Measurements from ENCODE around the gene JUND.

Gene JUND

DNA sequence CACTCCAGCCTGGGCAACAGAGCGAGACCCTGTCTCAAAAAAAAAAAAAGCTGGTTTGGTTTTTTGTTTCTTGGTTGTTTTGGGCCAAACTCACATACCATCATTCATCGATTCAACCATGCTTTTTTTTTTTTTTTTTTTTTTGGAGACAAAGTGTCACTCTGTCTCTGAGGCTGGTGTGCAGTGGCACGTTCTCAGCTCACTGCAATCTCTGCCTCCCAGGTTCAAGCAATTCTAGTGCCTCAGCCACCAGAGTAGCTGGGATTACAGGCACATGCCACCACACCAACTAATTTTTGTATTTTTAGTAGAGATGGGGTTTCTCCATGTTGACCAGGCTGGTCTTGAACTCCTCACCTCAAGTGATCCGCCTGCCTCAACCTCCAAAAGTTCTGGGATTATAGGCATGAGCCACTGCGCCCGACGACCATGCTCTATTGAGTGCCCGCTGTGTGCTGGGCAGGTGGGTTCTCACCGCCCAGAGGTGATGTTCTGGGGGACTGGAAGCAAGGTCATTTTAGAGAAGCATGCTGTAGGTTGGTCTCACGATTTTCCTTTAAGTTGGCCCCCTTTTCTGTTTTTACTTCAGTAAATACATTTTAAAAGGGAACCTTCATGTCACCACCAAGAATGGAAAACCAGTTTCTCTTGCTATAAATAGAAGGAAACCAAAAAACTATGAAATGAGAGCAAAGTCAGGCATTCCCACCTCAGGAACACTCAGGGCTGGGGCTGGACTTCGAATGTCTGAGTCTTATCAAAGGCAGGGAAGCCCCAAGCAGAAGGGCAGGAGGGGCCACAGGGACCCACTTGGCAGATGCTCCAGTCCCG lies 8.3 kb upstream of the JUND start:
- no peak for DNase-seq

GRCh38 chr19:18287836-18288772 lies 6.7 kb upstream of the JUND start:
- no peak for DNase-seq

GRCh38 chr19:18286973-18287635 lies 5.7 kb upstream of the JUND start:
- DNase-seq, result no peak

DNA sequence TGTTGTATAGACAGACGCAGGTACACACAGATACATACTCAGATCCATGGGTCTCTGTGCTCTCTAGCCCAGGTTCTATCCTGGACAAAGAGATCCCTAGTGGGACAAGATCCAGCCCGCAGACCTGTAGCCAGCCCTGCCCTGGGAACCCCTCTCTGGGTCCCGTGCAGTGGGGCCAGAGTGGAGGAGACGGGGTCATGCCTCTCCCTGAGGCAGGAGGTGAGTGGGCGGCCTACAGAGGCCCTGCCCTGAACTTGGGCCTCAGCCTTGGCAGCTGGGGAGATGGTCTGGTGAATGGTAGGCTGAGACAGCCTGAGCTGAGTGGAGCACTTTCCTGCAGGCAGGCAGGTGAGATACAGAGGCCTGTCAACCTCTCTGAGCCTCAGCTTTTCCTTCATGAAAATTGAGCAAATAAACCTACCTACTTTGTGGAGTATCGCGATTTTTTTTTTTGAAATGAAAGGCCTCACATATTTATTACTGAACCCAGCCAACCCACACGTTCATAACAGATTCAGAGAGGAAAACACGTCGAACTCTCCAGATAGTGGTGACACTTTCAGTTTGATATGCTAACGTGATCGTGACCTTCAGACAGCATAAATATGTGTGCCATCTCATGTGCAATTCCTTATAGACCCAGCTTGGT lies 3.4 kb upstream of the JUND start:
- no peak for DNase-seq

GRCh38 chr19:18283338-18283737 lies 1.9 kb upstream of the JUND start:
- no peak for DNase-seq

DNA sequence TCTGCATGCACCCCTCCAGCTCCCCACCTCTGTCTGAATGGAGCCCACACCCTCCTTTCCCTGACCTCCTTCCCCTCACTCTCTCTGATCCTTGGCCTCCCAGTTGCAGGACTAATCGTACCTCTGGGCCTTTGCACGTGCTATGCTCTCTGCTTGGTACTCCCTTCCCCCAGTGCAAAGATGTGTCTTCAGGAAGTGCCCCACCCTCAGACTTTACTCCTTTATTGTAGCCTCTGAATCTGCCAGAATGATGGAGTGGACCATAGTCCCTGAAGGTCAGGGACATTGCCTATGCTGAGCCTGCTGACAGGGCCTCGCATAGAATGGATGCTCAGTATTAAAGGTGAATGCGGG lies 1.3 kb upstream of the JUND start:
- no peak for DNase-seq

- no peak for DNase-seq
These were observed 782 bp upstream of the JUND start for GRCh38 chr19:18282021-18282787.

- DNase-seq, result peak; percentile 80
These were observed 958 bp downstream of the JUND start for GRCh38 chr19:18280247-18281081.

- DNase-seq, result peak; percentile 92
These were observed 1.7 kb downstream of the JUND start for GRCh38 chr19:18279516-18280246.

- DNase-seq, result no peak
These were observed 2.2 kb downstream of the JUND start for GRCh38 chr19:18279266-18279515.

DNA sequence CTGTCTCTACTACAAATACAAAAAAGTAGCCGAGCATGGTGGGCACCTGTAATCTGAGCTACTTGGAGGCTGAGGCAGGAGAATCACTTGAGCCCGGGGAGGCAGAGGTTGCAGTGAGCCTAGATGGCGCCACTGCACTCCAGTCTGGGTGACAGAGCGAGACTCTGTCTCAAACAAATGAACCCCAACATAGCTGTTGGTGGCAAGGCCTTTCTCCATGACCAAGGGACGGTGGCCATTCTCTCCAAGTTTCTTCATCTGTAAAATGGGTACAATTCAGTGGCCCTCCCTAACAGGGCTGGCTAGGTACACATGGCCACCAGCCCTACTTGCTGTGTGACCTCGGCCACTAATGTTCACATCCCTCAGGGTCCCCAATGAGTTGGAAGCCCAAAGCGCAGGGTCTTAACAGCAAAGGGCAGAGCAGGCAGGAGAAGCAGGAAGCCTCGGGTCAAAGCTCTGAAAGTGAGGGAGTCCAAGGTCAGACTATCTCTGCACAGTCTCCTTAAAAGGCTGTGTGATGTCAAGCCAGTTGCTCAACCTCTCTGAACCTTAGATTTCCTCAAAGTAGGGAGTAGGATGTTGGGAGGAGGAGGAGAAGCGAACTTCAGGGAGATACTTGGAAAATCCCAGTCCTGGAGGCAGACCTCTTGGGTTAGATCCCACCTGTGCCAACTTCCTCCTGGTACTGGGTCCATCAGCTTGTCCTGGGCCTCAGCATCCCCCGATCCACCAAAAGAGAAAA lies 2.7 kb downstream of the JUND start:
- DNase-seq, result peak; percentile 37

- DNase-seq, result no peak
These were observed 6.6 kb downstream of the JUND start for GRCh38 chr19:18274781-18275356.

GRCh38 chr19:18274219-18274780 lies 7.1 kb downstream of the JUND start, which contains the start of gene IQCN:
Gene IQCN, minus strand, starts transcription at chr19:18274452. Its CDS starts 4,974 bp downstream, at chr19:18269478.
- DNase-seq, result no peak

DNA sequence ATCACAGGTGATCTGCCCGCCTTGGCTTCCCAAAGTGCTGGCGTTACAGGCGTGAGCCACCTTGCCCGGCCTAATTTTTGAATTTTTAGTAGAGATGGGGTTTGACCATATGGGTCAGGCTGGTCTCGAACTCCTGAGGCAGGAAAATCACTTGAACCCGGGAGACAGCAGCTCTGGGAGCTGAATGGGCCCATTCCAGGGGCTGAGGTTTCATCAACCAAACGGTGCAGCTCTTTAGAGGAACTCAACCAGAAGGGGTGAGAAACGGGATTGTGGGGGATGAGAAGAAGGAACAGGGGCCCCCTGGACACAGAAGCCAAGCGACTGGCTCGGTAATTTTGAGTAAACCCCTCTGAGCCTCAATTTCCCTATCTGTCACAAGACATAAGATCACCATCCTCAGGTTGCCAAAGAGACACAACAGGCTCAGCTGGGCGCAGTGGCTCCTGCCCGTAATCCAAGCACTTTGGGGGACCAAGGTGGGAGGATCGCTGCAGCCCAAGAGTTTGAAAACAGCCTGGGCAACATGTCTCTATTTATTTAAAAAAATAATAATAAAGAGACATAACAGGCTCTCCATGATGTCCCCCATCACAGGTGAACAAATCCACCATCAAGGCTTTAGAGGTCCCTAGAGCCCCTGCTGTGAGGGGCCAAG lies 7.7 kb downstream of the JUND start:
- no peak for DNase-seq

DNA sequence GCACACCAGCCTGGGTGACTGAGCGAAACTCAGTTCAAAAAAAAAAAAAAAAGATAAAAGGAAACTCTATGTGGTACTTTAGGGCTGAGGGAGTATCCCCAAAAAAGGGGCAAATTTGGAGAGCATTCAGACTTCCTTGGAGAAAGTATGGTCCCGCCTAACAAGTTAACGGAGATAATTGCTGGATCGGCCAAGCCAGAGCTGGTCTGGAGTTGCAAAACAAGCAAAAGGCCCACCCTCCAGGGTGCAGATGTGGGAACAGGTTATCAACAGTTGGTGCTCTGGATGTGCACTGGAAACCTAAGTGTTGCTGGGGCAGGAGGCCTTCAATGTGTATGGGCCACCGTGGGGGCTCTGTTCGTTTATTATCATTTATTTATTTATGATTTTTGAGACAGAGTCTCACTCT lies 10.0 kb downstream of the JUND start:
- no peak for DNase-seq

- no peak for DNase-seq
These were observed 11.1 kb downstream of the JUND start for GRCh38 chr19:18270326-18270725.

GRCh38 chr19:18269070-18269723 lies 12.2 kb downstream of the JUND start:
- no peak for DNase-seq
